Activated CD8-positive, alpha-beta T cell treated with anti-CD3 and anti-CD28 coated beads for 36 hours (primary cell): ENCODE data around the gene TPH1. TPM values are rescaled to one million over a fixed set of nuclear protein-coding genes. Genes with fewer than 3 reads are reported as not detected.

Source experiments
- ATAC-seq: fragments of 200-7000 bp; cut with Tn5 transposase; one replicate; pipeline ENCODE4 v1.10.0; 2021; ENCODE audit warnings: mild to moderate bottlenecking, moderate library complexity
- CTCF ChIA-PET: fragments of 350-600 bp; sonication (Branson Sonifier 250); formaldehyde crosslinking; loops from one replicate; lab custom pipeline; 2021; ENCODE audit warnings: antibody characterized with exemption; lab: Charles Lee
- POLR2A ChIA-PET: fragments of 350-600 bp; sonication (Branson Sonifier 250); formaldehyde crosslinking; loops from one replicate; lab custom pipeline; 2021; ENCODE audit warnings: antibody characterized with exemption; lab: Charles Lee
- DNase-seq: peaks from one replicate; pipeline ENCODE4 v3.0.0-alpha.2; 2020
- H3K27ac Mint-ChIP-seq: one replicate; pipeline ENCODE4 v1.8.0; 2021; ENCODE audit warnings: mild to moderate bottlenecking, mixed read lengths
- H3K27me3 Mint-ChIP-seq: one replicate; pipeline ENCODE4 v1.8.0; 2021; ENCODE audit warnings: mixed read lengths
- H3K36me3 Mint-ChIP-seq: one replicate; pipeline ENCODE4 v1.8.0; 2021; ENCODE audit warnings: low read depth, mixed read lengths
- H3K4me1 Mint-ChIP-seq: one replicate; pipeline ENCODE4 v1.8.0; 2021; ENCODE audit warnings: low read depth, mixed read lengths
- H3K4me3 Mint-ChIP-seq: one replicate; pipeline ENCODE4 v1.8.0; 2021; ENCODE audit warnings: mild to moderate bottlenecking, moderate library complexity, mixed read lengths
- H3K9me3 Mint-ChIP-seq: one replicate; pipeline ENCODE4 v1.8.0; 2021; ENCODE audit warnings: mixed read lengths
- intact Hi-C: fragments of 100-400 bp; cut with micrococcal nuclease; formaldehyde crosslinking; loops from one replicate; pipeline ENCODE4 v1.10.0; 2022
- total RNA-seq, 2 experiments: library from RNA; stranded (reverse); gene quantifications; one replicate each; pipeline ENCODE4 v1.2.3, GENCODE V29; 2021
- TF ChIP-seq, protein P1 (sequence below): fragments of 200-600 bp; IDR thresholded peaks from one replicate; pipeline ENCODE4 v1.8.0; 2022; ENCODE audit warnings: antibody characterized with exemption, mild to moderate bottlenecking

The TPH1 gene
- total RNA-seq, 2 experiments from 2014 or later = 0.18 to 0.23 TPM

DNA sequence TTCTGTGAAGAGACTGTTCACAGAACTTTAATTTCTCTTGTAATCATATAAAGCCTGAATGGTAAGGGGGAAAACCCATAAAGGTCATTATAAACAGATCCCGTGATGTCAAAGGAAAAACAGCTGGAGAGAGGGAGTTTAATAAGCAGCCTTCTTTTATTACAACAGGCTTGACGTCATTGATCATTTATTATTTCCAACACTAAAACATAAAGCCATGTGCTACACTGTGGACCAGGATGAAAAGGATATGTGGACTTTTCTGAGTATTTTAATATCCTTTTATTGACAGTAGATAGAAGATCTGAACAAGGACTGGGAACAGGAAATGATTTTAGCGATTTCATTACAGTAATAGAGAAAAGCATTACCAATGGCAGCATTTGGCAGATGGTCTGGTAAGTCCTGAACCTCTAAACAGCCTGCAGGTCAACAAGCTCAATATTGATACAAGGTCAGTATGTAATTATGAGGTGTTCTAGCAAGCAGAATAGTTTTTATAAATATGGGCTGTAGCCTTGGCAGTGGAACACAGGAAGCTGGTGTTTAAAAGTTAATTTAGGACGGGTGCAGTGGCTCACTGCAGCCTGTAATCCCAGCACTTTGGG lies 25.1 kb upstream of the TPH1 start:
- TF ChIP-seq, protein P1, sequence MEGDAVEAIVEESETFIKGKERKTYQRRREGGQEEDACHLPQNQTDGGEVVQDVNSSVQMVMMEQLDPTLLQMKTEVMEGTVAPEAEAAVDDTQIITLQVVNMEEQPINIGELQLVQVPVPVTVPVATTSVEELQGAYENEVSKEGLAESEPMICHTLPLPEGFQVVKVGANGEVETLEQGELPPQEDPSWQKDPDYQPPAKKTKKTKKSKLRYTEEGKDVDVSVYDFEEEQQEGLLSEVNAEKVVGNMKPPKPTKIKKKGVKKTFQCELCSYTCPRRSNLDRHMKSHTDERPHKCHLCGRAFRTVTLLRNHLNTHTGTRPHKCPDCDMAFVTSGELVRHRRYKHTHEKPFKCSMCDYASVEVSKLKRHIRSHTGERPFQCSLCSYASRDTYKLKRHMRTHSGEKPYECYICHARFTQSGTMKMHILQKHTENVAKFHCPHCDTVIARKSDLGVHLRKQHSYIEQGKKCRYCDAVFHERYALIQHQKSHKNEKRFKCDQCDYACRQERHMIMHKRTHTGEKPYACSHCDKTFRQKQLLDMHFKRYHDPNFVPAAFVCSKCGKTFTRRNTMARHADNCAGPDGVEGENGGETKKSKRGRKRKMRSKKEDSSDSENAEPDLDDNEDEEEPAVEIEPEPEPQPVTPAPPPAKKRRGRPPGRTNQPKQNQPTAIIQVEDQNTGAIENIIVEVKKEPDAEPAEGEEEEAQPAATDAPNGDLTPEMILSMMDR = no peak
- Mint-ChIP-seq H3K9me3 (no peaks in the 10 kb centered on the region), H3K36me3 (peaks cover 4% of the 10 kb centered on the region), H3K27me3 (no peaks in the 10 kb centered on the region), H3K4me1 (no peaks in the 10 kb centered on the region), H3K4me3 (no peak overlapping the region), H3K27ac (no peak overlapping the region)
- DNase-seq (no peak), ATAC-seq (no peak)
- ChIA-PET CTCF (interaction anchor here (0.9 to 1.3 kb wide), 2 partner anchors 61 to 86 kb away, joined by 3 to 4 read pairs; no protein-coding TSS in a partner anchor), POLR2A (interaction anchor here (1.6 kb wide), 1 partner anchor 15 kb away, joined by 3 read pairs; no protein-coding TSS in a partner anchor)
- intact Hi-C loops = no loop called here

- Mint-ChIP-seq H3K27ac (no peak overlapping the region), H3K4me1 (no peaks in the 10 kb centered on the region), H3K4me3 (no peak overlapping the region), H3K27me3 (no peaks in the 10 kb centered on the region), H3K9me3 (no peaks in the 10 kb centered on the region), H3K36me3 (no peaks in the 10 kb centered on the region)
- no peak for ATAC-seq
- DNase-seq = no peak
- ChIA-PET CTCF (no interaction called here), POLR2A (interaction anchor here (1.1 kb wide), 1 partner anchor 27 kb away, joined by 3 read pairs; no protein-coding TSS in a partner anchor)
- intact Hi-C loops = no loop called here
- TF ChIP-seq, protein P1 = no peak
These were observed 21.3 kb upstream of the TPH1 start for GRCh38 chr11:18067372-18067771.

- intact Hi-C loops = no loop called here
- TF ChIP-seq, protein P1 = no peak
- Mint-ChIP-seq H3K9me3 (no peaks in the 10 kb centered on the region), H3K4me1 (no peaks in the 10 kb centered on the region), H3K27me3 (no peaks in the 10 kb centered on the region), H3K36me3 (no peaks in the 10 kb centered on the region), H3K27ac (no peak overlapping the region), H3K4me3 (no peak overlapping the region)
- no peak for DNase-seq
- ChIA-PET CTCF (no interaction called here), POLR2A (interaction anchor here (1.1 kb wide), 1 partner anchor 28 kb away, joined by 3 read pairs; no protein-coding TSS in a partner anchor)
- ATAC-seq = no peak
These were observed 20.6 kb upstream of the TPH1 start for GRCh38 chr11:18066626-18067025.

DNA sequence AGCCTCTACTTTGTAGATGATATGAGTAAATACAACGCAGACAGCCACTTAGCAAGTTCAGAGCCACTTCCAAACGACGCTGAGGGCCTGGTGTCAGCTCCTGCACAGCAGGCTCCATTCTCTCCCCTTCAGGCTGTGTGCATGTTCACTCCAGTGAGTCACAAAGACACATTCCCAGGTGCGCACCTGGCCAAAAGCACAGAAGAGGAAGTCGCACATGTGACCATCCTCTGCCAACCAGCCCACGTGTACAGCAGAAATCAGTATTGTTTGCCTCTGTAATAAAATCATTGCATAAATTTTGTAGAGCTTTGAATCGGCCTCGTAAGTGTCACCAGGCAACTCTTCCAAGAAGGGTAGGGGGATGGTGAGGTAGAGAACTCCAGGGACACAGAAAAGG lies 19.5 kb upstream of the TPH1 start:
- ChIA-PET CTCF (no interaction called here), POLR2A (no interaction called here)
- TF ChIP-seq, protein P1 = no peak
- Mint-ChIP-seq H3K4me3 (no peak overlapping the region), H3K27me3 (no peaks in the 10 kb centered on the region), H3K36me3 (no peaks in the 10 kb centered on the region), H3K9me3 (no peaks in the 10 kb centered on the region), H3K27ac (no peak overlapping the region), H3K4me1 (no peaks in the 10 kb centered on the region)
- DNase-seq = no peak
- no peak for ATAC-seq
- intact Hi-C loops = no loop called here

DNA sequence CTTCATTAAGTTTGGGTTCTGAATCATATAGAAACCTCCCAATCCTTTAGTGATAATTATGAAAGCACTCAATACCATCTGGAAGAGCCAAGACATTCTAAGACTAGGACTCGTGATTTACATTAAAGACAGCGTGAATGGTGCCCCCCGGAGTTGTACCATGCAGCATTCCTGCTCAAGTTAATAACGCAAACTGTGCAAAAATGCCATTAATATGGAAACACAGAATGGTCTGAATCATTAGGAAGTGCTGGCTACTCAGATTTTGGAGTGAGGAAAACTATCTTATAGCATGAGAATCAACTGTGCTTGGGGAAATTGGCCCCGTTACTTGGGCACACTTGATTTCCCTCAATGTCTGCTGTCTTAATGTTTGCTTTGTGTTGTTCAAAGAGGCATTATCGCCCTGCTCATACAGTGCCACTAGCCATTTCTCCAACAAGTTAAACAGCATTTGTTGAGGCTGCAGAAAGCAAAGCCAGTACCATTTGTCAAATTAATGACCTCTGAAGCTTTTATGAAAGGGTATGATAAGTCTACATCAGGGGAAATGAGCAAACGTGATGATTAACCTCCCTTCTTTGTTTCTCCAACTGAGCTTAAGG lies 18.5 kb upstream of the TPH1 start:
- intact Hi-C loops = no loop called here
- no peak overlapping the region for H3K4me3 Mint-ChIP-seq
- no peaks in the 10 kb centered on the region for H3K27me3 Mint-ChIP-seq
- ChIA-PET CTCF (no interaction called here), POLR2A (no interaction called here)
- no peaks in the 10 kb centered on the region for H3K9me3 Mint-ChIP-seq
- H3K36me3 Mint-ChIP-seq = no peaks in the 10 kb centered on the region
- H3K4me1 Mint-ChIP-seq = no peaks in the 10 kb centered on the region
- TF ChIP-seq, protein P1 = no peak
- no peak overlapping the region for H3K27ac Mint-ChIP-seq
- ATAC-seq (no peak), DNase-seq (no peak)
